ENCODE results near the gene FAM219A.
A peak's percentile ranks its signal among the peaks of the same experiment; 100 is the strongest.

The FAM219A gene

DNA sequence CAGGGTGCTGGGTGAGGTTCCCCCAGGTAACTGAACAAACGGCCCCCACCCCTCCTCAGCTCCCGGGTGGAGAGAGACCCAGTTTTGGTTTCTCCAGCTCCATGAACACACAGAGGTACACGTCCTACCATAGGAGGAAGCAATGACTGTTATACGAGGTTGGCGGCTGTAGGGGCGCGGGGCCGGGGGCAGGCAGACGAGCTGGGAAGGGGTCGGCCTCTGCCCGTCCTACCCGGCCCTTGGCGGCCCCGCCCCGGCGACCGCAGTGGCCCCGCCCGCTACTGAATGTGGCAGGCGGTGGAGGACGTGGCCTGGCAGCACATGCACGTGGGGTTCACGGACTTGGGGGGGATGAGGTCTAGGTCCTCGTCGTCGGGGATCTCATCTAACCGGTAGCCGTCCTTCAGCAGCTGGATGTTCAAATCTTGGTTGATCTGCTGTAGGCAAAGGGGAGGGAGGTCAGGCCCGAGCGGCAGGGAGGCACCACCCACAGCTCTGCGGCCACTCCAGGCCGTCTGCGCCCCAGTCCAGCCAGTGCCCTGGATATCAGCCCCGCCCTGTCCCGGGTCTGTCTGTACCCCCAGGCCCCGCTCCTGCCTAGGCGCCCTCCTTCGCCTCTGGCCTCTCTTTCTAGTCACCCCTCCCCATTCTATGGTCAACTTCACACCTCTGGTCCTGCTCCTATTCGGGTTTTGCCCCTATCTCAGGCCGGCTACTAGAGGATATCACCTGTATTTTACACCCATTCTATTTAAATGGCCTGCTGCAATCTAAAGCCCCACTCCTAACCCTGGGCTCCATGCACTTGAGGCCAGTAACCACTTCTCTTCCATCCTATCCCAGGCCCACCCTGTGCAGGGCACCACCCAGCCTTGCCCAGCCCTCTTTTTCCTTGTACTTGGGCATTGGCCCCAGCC lies 57.4 kb downstream of the FAM219A start:
- no peak for DNase-seq (ENCODE audit: low read depth)

GRCh38 chr9:34400275-34400674 lies 58.1 kb downstream of the FAM219A start:
- DNase-seq (ENCODE audit: low read depth): no peak

GRCh38 chr9:34399729-34400128 lies 58.6 kb downstream of the FAM219A start:
- no peak for DNase-seq (ENCODE audit: low read depth)

GRCh38 chr9:34398875-34399274 lies 59.5 kb downstream of the FAM219A start:
- no peak for DNase-seq (ENCODE audit: low read depth)

DNA sequence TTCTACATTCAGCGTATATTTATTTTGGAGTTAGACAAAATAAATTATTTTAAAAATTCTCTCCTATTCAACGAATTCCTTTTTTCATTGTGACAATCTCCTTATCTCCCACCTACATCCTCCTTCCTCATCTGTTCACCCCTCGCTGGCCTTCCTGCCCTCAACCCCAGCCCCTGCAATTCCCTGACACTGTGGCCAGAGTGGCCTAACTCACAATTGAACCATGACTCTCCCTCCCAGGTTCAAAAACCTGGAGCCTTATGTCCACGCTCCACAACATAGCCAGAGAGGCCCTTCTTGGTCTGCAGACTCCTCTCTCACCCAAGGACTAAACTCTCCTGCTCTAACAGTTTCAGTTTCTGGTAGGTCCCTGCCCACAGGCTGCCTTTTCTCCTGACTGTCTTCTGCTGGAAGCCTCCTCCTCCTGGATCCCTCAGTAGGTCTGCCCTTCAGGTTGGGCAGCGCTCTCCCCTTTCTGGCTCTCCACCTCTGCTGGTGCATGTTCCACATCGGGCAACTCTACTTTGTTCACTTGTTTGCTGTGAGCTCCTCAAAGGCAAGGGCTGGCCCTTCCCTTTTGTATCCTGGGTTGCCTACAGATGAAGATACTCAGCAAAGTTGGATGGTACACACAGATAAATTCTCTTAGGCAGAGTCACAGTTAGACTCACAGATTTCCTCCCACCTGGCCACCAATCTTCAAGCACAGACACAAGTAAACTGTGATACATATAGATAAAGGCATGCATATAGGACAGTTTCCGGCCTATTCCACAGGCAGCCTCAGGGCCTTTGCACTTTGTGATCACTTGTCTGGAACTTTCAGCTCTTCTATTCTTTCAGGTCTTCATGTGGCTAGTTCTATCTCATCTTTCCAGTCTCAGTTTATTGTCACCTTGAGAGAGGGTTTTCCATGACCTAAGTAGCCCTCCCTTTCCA lies 61.8 kb downstream of the FAM219A start:
- DNase-seq (ENCODE audit: low read depth): no peak

- no peak for DNase-seq (ENCODE audit: low read depth)
These were observed 65.9 kb downstream of the FAM219A start for GRCh38 chr9:34392511-34392910.

GRCh38 chr9:34387239-34387638 lies 71.1 kb downstream of the FAM219A start:
- no peak for DNase-seq (ENCODE audit: low read depth)

DNA sequence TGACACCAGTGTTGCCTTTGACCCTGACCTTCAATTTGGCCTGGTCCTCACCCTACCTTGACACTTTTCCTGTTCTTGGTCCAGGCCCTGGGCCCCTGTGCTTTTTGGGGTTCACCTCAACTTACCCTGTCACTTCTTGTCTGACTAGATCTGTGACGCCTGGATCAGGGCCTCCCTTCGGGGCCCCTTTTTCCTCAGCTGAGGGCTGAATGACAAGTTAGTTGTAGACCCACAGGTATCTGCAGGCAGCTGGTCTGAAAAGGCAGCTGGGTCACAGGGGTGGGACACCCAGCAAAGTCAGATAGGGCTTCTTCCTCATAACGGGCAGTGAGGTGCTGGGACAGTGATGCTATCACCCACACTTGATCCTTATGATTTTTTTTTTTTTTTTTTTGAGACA lies 71.7 kb downstream of the FAM219A start:
- DNase-seq (ENCODE audit: low read depth): no peak

- DNase-seq (ENCODE audit: low read depth): no peak
These were observed 72.7 kb downstream of the FAM219A start for GRCh38 chr9:34385561-34386230.

DNA sequence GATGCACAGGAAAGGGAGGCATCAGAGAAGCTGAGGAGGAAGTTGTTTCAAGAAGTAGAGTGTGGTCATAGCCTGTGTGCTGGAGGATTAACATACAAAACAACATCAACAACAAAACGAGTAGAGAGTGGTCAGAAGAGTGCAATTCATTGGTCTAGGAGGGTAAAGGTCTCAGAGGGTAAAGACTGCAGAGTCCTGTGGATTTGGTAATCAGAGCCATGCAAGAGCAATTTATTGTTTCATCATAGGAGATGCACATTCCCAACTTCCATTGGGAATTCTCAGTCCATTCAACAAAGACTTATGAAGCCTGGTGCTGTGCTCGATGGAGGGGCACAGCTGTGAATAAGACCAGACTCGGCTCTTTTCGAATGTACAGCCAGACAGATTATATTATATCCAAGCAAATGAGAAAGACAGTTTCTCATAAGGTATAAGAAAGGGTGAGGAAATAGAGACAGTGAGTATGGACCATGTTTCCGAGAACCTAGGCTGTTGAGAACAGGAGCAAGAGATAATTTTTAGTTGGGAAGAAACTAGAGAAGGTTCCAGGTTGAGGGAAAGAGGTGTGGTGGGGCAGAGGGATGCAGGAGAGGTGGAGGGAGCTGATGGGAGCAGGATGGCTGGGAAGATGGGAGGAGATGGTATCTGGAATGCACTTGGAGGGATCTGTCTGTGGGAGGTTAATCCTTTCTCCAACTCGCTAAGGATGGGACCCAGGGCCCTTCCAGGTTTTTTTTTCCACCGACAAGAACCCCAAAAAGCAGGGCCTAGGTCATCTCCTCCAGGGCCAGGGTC lies 73.8 kb downstream of the FAM219A start:
- DNase-seq (ENCODE audit: low read depth): no peak

- DNase-seq (ENCODE audit: low read depth): no peak
These were observed 74.5 kb downstream of the FAM219A start for GRCh38 chr9:34383904-34384303.

DNA sequence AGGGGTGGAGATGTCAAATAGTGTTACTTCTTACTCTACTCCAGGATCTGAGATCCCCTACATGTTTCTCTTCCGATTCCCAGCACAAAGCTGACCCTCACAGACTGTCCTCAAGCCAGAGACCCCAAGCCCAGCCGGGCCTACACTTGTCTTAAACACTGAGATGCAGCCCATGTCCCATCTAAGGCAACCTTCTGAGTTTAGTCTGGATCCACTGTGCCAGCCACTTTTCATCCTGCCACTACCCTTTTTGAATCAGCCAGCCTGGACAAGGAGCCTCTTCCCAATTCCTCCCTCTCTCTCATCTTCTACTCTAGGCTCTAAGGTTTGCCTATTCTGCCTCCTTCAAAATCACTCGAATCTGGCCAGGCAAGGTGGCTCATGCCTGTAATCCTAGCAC lies 75.5 kb downstream of the FAM219A start:
- no peak for DNase-seq (ENCODE audit: low read depth)

GRCh38 chr9:34382054-34382453 lies 76.3 kb downstream of the FAM219A start:
- DNase-seq (ENCODE audit: low read depth): no peak

- no peak for DNase-seq (ENCODE audit: low read depth)
These were observed 77.0 kb downstream of the FAM219A start for GRCh38 chr9:34381323-34381722.

DNA sequence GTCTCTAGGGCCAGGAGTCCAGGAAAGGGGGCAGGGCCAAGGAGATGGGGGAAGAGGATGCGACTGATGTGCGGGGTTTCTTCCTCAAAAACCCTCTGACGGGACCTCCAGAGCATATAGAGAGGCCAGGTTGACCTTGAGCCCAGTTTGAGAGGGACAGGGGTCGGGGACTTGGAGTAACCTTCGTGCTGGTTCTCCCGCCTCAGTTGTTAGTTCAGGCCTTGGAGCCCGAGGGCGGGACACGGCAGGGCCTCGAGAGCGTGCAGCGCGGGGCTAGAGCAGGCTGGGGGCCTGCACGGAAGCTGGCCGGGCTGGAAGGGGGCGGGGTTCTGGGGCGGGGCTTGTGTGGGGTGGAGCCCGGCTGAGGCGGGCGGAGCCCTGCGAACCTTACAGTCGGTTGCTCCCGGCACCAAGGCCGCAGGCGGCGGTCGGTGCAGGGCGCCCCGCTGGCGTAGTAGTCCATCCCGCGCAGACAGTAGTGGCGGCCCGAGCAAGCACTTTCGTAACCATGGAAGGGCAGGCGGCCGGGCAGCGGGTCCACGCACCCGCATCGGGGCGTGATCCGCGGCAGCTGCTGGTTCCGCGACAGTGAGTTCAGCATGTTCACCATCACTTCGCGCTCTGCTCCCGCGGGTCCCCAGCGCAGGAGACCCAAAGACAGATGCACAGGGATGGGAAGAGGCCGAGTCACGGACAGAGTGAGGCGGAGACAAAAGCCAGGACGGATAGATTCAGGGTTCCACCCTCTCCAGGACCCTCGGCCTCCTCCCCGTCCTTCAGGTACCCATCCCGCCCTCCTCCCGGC lies 77.7 kb downstream of the FAM219A start:
- DNase-seq (ENCODE audit: low read depth): peak; percentile 59

- DNase-seq (ENCODE audit: low read depth): no peak
These were observed 78.3 kb downstream of the FAM219A start for GRCh38 chr9:34380034-34380510.

- DNase-seq (ENCODE audit: low read depth): peak; percentile 80
These were observed 78.9 kb downstream of the FAM219A start for GRCh38 chr9:34379334-34380033.

GRCh38 chr9:34378376-34379060 lies 79.9 kb downstream of the FAM219A start:
- DNase-seq (ENCODE audit: low read depth): no peak

GRCh38 chr9:34377404-34377746 lies 81.0 kb downstream of the FAM219A start:
- no peak for DNase-seq (ENCODE audit: low read depth)

Measured in stimulated activated CD8-positive, alpha-beta memory T cell treated with anti-CD3 and anti-CD28 coated beads, Interleukin-15, amount 100 ng/mL, for 1 hour (primary cell).